Sigmoid colon (tissue), 7 donors: ENCODE data around the gene DDX17. TPM values are rescaled to one million over a fixed set of nuclear protein-coding genes. Genes with fewer than 3 reads are reported as not detected.

ENCODE experiments used
- DNase-seq: peaks from one replicate; pipeline ENCODE4 v3.0.0-alpha.2; 2019
- H3K27ac ChIP-seq, 4 donors: fragments of 200-600 bp; sonication (generic); one replicate each; pipeline ENCODE4 v1.5.1; 2016 to 2019; ENCODE audit warnings: mild to moderate bottlenecking in 1 of 4
- H3K27me3 ChIP-seq, 3 donors: fragments of 200-600 bp; sonication (generic); one replicate each; pipeline ENCODE4 v1.5.1; 2019; ENCODE audit warnings: mild to moderate bottlenecking in 1 of 3
- H3K36me3 ChIP-seq, 4 donors: fragments of 200-600 bp; sonication (generic); one replicate each; pipeline ENCODE4 v1.5.1; 2016 to 2019
- H3K4me1 ChIP-seq, 4 donors: fragments of 200-600 bp; sonication (generic); one replicate each; pipeline ENCODE4 v1.5.1; 2017 to 2019
- H3K4me3 ChIP-seq, 4 donors: fragments of 200-600 bp; sonication (generic); one replicate each; pipeline ENCODE4 v1.5.1; 2017 to 2019; ENCODE audit warnings: mild to moderate bottlenecking in 2 of 4, moderate library complexity in 1 of 4
- H3K9me3 ChIP-seq, 4 donors: fragments of 200-600 bp in 3 of 4; sonication (generic) in 3 of 4; one replicate each; pipeline versions ENCODE4 v1.5.1 to v1.6.1; 2013 to 2019
- EP300 ChIP-seq, 4 donors: sonication (generic); formaldehyde crosslinking; IDR thresholded peaks; one replicate each; pipeline ENCODE4 v1.6.1; 2017; ENCODE audit warnings: antibody characterized with exemption in 4 of 4
- POLR2A ChIP-seq, 2 donors: fragments of 450-650 bp; IDR thresholded peaks; one replicate each; pipeline ENCODE4 v1.6.1; 2016; ENCODE audit warnings: antibody characterized with exemption in 2 of 2, mild to moderate bottlenecking in 2 of 2, moderate library complexity in 2 of 2
- POLR2AphosphoS5 ChIP-seq, 4 donors: sonication (generic); formaldehyde crosslinking; IDR thresholded peaks; one replicate each; pipeline ENCODE4 v1.6.1; 2017; ENCODE audit warnings: antibody characterized with exemption in 4 of 4
- WGBS, 2 donors: extraction: QIAGEN DNeasy Blood & Tissue Kit; methylation state at CpG; one replicate each; pipeline ENCODE4 v1.1.7; 2013; 5-methylcytosine and 5-hydroxymethylcytosine counted together
- intact Hi-C: fragments of 100-400 bp; cut with DNase I; formaldehyde crosslinking; loops from one replicate; pipeline ENCODE4 v1.15.1; 2023
- polyA plus RNA-seq, 3 donors: library from polyadenylated mRNA; stranded (reverse); fragments of 200-250 nt; gene quantifications; one replicate each; pipeline ENCODE4 v1.2.3, GENCODE V29; 2013
- total RNA-seq, 4 donors: library from RNA; depleted of rRNA; stranded (reverse); fragments of >200 nt; gene quantifications; one replicate each; pipeline ENCODE4 v1.1.0, GENCODE V29; 2016
- TF ChIP-seq, protein P1 (sequence below), 4 experiments: fragments of 450-650 bp in 3 of 4; fragments of 200-600 bp in 1 of 4; IDR thresholded peaks; one replicate each; pipeline ENCODE4 v1.5.1; 2016 to 2019; ENCODE audit warnings: antibody characterized with exemption in 4 of 4, mild to moderate bottlenecking in 3 of 4, moderate library complexity in 2 of 4
- donor health status: healthy with polysubstance abuse.
- donor health status: Bipolar disorder and iron deficiency.
- donor health status: healthy.

DDX17 gene
- total and polyA plus RNA-seq, 7 donors: 54.7 to 630 (median 504) TPM

DNA sequence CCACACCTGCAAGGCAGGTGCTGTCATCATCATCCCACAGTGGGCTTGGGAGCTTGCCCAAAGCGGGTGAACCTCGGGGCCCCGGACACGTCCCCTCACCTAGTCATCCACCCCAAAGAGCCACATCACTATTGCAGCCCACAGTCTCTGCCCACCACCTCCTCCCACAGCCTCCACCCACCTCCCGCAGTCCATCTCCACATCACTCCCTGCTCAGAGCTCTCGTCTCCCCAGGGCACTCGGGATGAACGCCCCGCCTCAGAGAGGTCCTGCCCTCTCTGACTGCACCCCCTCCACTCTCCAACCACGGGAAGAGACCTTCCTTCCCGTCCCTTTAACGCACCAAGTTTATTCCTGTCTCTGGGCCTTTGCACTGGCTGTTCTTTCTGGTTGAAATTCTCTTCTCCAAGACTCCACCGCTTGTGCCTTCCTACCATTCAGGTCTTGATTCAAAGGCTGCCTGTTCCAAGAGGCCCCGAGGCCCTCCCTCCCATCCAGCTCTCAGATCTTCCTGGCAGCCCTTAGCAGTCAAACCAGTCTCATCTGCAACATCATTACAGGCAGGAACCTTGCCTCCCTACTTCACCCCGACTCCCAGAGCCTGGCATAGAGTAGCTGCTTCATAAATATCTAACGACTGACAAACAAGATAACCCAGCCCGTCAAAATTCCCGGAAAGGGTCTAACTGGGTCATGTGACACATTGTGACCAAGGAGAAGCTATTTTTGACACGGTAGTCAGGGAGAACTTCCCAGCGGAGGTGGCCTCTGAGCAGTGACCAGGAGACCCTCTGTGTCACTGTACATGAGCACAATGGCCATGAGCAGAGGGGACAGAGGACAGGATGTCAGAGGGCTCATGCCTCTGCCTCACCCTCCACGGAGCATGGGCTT, 62.2 kb downstream of the DDX17 start:
- H3K36me3 ChIP-seq: no peaks in the 10 kb centered on the region
- no peaks in the 10 kb centered on the region for H3K9me3 ChIP-seq
- peaks cover 0 to 22% (median 6%) of the 10 kb centered on the region in 3 donors for H3K27me3 ChIP-seq
- 34 to 61% methylated on average over 21 of the region's 21 CpGs for WGBS, 2 donors
- H3K4me1 ChIP-seq: no peaks in the 10 kb centered on the region
- intact Hi-C loops: no loop called here
- DNase-seq: no peak
- H3K4me3 ChIP-seq: no peak overlapping the region
- TF ChIP-seq POLR2A (IDR thresholded peaks at IDR 0.05) (no peak), POLR2AphosphoS5 (IDR thresholded peaks at IDR 0.05) (no peak), EP300 (IDR thresholded peaks at IDR 0.05) (no peak)
- TF ChIP-seq, protein P1, sequence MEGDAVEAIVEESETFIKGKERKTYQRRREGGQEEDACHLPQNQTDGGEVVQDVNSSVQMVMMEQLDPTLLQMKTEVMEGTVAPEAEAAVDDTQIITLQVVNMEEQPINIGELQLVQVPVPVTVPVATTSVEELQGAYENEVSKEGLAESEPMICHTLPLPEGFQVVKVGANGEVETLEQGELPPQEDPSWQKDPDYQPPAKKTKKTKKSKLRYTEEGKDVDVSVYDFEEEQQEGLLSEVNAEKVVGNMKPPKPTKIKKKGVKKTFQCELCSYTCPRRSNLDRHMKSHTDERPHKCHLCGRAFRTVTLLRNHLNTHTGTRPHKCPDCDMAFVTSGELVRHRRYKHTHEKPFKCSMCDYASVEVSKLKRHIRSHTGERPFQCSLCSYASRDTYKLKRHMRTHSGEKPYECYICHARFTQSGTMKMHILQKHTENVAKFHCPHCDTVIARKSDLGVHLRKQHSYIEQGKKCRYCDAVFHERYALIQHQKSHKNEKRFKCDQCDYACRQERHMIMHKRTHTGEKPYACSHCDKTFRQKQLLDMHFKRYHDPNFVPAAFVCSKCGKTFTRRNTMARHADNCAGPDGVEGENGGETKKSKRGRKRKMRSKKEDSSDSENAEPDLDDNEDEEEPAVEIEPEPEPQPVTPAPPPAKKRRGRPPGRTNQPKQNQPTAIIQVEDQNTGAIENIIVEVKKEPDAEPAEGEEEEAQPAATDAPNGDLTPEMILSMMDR (IDR thresholded peaks at IDR 0.05): no peak
- H3K27ac ChIP-seq: no peak overlapping the region

DNA sequence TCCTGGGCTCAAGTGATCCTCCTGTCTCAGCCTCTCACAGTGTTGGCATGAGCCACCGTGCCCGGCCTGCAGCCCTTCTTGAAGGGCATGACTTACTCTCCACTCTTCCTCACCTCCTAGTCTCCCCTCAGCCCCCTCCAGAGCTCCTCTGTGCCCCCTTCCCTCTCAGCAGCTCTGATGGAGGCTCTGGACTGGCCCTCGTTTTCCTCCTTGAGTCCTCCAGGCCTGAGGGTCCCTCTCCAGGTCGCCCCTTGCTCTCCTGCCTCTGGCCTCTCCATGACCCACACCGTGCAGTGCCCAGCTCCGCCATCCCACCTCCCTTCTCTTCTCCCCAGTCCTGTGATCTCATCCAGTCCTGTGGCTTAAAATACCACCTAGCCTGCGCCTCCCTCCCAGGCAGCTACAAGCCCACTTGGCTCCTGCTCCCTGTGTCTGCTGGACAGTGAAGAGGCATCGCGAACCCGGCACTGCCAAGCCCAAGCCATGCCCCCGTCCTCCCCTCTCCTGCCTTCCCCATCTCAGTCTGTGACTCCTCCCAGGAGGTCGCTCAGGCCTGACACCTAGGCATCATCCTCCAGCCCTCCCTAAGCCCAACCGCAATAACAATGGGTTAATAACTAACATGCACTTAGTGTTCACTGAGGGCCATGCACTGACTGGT, 63.0 kb downstream of the DDX17 start:
- intact Hi-C loops: no loop called here
- WGBS, 2 donors: 49 to 64% methylated on average over 13 of the region's 13 CpGs
- DNase-seq: no peak
- Histone ChIP-seq H3K4me3 (no peak overlapping the region), H3K27ac (no peak overlapping the region), H3K4me1 (no peaks in the 10 kb centered on the region), H3K9me3 (no peaks in the 10 kb centered on the region), H3K27me3 (peaks cover 0 to 14% (median 6%) of the 10 kb centered on the region in 3 donors), H3K36me3 (no peaks in the 10 kb centered on the region)
- TF ChIP-seq POLR2A (IDR thresholded peaks at IDR 0.05): no peak
- TF ChIP-seq, protein P1 (IDR thresholded peaks at IDR 0.05): no peak
- no peak for TF ChIP-seq EP300 (IDR thresholded peaks at IDR 0.05)
- no peak for TF ChIP-seq POLR2AphosphoS5 (IDR thresholded peaks at IDR 0.05)

DNA sequence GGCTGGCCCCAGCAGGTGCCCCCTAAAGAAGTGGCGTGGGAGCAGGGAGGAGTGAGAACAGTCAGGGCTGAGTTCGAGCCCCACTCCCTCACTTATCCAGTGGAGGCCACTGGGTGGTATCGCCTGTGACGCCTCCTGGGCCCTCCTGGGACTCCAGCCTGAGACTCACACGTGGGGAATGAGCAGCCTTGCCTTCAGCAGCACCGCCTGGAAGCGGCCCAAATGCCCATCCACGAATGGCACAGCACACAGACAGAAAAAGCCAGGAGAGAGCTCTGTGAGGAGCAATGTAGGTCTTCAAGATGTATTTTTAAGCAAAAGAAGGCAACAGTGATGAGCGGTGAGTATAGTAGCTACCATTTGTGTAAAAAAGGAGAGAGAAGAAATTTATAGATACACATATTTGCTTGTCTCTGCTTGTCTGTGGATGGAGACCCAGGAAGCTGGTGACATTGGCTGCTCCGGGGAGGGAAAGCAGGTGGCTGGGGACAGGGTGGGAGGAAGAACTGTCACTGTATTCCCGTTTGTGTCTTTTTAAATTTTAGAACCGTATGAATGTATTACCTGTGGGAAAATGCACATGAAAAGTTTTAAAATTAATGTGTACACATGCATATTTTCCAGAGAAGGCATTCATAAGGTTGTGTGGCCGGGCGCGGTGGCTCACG, 64.4 kb downstream of the DDX17 start:
- H3K9me3 ChIP-seq: no peaks in the 10 kb centered on the region
- TF ChIP-seq, protein P1 (IDR thresholded peaks at IDR 0.05): no peak
- TF ChIP-seq EP300 (IDR thresholded peaks at IDR 0.05): no peak
- TF ChIP-seq POLR2AphosphoS5 (IDR thresholded peaks at IDR 0.05): no peak
- TF ChIP-seq POLR2A (IDR thresholded peaks at IDR 0.05): no peak
- H3K27me3 ChIP-seq: peaks cover 0 to 6% (median 5%) of the 10 kb centered on the region in 3 donors
- no peak overlapping the region for H3K27ac ChIP-seq
- no peaks in the 10 kb centered on the region for H3K4me1 ChIP-seq
- no peak for DNase-seq
- no peak overlapping the region for H3K4me3 ChIP-seq
- intact Hi-C loops: no loop called here
- 64 to 79% methylated on average over 16 of the region's 16 CpGs for WGBS, 2 donors
- no peaks in the 10 kb centered on the region for H3K36me3 ChIP-seq

DNA sequence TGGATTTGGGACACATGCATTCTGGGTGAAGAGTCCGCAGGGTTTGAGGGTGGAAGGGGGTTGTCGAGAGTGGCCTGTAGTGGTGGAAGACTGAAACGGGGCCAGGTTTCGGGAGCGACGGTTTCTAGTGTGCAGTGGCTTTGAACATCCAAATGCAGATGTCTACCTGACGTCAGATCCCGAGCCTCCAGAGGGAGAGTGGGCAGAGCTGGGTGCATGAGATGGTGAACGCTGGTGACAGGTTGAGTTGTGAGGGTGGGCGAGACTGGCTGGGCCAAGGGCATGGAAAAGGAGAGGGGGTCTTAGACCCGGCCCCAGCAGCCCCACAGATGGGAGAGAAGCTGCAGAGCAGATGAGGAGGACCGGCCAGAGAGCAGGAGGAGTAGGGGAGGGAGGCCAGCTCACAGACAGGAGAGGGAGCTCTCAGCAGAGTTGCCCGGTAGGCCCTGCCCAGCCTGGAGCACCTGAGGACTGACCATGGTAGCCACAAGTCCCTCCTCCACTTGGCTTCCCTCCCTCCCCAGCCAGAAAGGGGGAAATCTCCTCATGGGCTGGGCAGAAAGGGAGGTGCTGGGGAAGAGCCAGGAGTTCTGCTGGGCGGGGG, 65.3 kb downstream of the DDX17 start:
- no peaks in the 10 kb centered on the region for H3K4me1 ChIP-seq

More for the DNA sequence above, 65.3 kb downstream of the DDX17 start:
- DNase-seq: no peak
- TF ChIP-seq POLR2A (IDR thresholded peaks at IDR 0.05): no peak
- TF ChIP-seq POLR2AphosphoS5 (IDR thresholded peaks at IDR 0.05): no peak
- TF ChIP-seq, protein P1 (IDR thresholded peaks at IDR 0.05): no peak
- TF ChIP-seq EP300 (IDR thresholded peaks at IDR 0.05): no peak
- intact Hi-C loops: no loop called here
- H3K36me3 ChIP-seq: no peaks in the 10 kb centered on the region
- H3K9me3 ChIP-seq: no peaks in the 10 kb centered on the region
- 74 to 81% methylated on average over 14 of the region's 14 CpGs for WGBS, 2 donors
- peaks cover 0 to 1% (median under 1%) of the 10 kb centered on the region in 3 donors for H3K27me3 ChIP-seq
- no peak overlapping the region for H3K4me3 ChIP-seq
- H3K27ac ChIP-seq: no peak overlapping the region
